Stimulated activated CD8-positive, alpha-beta memory T cell treated with anti-CD3 and anti-CD28 coated beads, Interleukin-15, amount 100 ng/mL, for 4 hours (primary cell): Measurements from ENCODE around the gene DPEP1.
"Not testable (repeated sequence)": the region's sequence is repeated elsewhere in the genome, so short reads cannot be mapped to it uniquely, and the experiment has no call there.

Source experiments
- DNase-seq, 2 donors: peaks; one replicate each; pipeline ENCODE4 v3.0.0-alpha.2; 2020; ENCODE audit warnings: low read depth in 2 of 2

The DPEP1 gene

GRCh38 chr16:89619840-89620239, 6.4 kb downstream of the DPEP1 start:
- DNase-seq, result no peak

GRCh38 chr16:89620406-89620841, 7.0 kb downstream of the DPEP1 start:
- DNase-seq, result no peak

DNA sequence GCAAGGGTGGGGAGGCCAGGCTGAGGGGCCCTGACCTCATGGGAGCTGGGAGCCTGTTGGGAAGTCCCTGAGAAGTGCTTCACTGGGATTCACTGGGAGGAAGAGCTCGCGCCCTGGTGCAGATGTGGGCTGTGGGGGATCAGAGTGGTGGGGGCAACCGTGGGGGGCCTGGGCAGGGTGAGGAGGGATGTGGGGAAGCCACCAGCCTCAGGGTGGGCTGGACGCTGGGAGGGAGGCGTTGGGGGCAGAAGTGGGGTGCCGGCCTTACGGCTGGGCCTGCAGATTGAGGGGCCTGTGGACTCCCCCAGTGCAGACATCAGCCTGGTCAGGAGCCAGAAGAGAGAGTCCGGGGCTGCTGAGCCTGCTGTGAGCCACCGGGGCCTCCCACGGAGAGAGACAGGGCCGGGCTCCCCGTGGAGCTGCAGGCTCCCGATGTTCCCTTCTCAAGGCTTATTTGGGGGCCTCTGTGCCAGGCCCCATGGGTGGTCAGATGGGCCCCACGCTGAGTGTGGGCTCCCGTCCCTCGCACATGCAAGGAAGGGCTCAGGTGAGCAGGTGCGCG, 7.8 kb downstream of the DPEP1 start:
- DNase-seq, result no peak

DNA sequence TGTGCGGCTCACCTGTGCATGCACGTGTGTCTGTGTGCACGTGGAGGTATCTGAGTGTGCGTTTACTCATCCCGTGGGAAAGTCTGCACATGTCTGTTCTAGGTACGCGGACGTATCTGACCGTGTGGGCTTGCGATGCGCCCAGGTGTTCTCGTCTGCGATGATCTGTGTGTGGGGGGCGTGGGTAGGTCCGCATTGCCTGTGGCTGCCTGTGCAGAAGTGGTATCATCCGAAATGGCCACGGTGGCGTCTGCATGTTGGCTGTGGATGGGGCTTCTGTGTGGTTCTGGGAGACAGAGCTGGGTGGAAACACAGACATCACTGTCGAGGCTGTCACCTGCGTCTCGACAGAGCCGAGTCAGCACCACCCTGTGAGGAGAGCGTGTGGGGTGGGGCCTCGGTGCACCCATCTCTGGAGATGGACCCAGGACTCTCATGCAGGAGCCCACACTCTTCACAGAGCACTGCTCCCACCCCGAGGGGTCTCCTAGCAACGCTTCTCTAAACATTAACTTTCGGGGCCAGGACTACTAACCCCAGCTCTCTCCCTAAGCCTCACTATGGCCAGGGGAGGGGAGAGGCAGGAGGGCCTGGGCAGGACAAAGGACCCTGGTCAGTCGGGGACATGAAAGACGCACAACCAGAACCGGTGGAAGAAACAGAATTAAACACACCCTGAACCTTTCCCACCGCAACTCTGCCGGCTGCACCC, 8.4 kb downstream of the DPEP1 start:
- DNase-seq, result no peak

- DNase-seq, result no peak
These were observed 10.2 kb downstream of the DPEP1 start for GRCh38 chr16:89623511-89624261.

GRCh38 chr16:89624777-89625761, 11.6 kb downstream of the DPEP1 start:
- no peak for DNase-seq

GRCh38 chr16:89629827-89630610, 16.6 kb downstream of the DPEP1 start:
- no peak for DNase-seq

DNA sequence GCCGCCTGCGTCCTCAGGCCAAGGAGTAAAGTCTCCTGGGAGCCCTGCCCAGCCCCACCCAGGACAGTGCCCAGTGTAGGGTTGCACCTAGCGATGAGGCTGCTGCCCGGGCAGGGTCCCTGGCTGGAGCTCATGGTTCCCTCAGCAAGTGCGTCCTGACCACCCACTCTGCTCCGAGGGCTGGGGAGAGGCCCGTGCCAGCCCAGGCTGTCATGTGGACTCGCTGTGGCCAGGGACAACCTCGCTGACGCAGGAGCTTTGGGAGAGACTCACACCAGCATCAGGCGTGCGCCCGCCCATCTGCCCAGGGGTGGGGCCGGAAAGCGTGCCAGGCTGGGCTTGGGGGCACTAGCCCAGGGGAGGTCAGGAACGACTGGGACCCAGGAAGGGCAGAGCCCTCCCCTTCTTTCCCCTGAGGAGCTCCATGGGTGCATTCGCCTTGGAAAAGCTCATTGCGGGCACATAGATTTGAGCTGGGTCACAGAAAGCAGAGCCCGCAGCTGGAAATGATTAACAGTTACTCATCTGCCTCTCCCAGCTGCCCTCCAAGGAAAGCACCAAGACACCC, 19.7 kb downstream of the DPEP1 start:
- no peak for DNase-seq

DNA sequence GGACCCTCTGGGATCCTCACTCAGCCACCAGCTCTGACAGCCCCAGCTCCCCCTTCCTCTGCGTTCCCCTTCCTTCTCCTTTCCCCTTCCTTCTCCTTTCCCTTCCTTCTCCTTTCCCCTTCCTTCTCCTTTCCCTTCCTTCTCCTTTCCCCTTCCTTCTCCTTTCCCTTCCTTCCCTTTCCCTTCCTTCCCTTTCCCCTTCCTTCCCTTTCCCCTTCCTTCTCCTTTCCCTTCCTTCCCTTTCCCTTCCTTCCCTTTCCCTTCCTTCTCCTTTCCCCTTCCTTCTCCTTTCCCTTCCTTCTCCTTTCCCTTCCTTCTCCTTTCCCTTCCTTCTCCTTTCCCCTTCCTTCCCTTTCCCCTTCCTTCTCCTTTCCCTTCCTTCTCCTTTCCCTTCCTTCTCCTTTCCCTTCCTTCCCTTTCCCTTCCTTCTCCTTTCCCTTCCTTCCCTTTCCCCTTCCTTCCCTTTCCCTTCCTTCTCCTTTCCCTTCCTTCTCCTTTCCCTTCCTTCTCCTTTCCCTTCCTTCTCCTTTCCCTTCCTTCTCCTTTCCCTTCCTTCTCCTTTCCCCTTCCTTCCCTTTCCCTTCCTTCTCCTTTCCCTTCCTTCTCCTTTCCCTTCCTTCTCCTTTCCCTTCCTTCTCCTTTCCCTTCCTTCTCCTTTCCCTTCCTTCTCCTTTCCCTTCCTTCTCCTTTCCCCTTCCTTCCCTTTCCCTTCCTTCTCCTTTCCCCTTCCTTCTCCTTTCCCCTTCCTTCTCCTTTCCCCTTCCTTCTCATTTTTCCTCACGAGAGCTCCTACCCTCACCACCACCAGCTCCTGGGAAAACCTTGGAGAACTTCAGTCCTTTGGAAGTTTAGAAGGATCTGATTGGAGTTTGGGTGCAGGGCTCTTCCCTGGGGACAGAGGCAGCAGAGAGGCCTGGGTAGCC, 21.3 kb downstream of the DPEP1 start:
- DNase-seq, result not testable (repeated sequence)

- no peak for DNase-seq
These were observed 23.2 kb downstream of the DPEP1 start for GRCh38 chr16:89636663-89637062.

DNA sequence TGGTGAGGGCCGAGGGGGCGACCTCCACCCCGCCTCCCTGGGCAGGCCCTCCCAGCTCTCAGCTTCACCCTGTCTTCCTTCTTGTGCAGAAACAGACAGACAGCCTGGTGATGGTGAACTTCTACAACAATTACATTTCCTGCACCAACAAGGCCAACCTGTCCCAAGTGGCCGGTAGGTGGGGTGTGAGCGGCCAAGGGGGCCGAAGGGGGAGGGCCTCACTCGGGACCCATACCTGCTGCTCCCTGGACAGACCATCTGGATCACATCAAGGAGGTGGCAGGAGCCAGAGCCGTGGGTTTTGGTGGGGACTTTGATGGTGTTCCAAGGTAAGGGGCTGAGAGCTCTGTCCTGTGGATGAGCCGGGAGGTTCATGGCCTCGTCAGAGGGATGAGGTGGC, 23.9 kb downstream of the DPEP1 start:
- DNase-seq, result no peak

- no peak for DNase-seq
These were observed 25.0 kb downstream of the DPEP1 start for GRCh38 chr16:89638455-89638854.

DNA sequence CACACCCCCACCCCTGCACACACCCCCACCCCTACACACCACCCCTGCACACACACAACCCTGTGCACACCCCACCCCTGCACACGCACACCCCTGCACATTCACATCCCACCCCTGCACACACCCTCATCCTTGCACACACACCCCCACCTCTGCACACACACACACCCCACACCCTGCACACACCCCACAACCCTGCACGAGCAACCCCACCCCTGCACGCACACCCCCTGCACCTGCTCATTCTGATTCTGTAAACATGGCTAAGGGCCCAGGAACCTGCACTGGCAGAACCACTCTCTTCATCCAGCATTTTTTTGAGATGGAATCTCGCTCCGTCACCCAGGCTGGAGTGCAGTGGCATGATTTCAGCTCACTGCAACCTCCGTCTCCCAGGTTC, 25.9 kb downstream of the DPEP1 start:
- DNase-seq, result no peak

DNA sequence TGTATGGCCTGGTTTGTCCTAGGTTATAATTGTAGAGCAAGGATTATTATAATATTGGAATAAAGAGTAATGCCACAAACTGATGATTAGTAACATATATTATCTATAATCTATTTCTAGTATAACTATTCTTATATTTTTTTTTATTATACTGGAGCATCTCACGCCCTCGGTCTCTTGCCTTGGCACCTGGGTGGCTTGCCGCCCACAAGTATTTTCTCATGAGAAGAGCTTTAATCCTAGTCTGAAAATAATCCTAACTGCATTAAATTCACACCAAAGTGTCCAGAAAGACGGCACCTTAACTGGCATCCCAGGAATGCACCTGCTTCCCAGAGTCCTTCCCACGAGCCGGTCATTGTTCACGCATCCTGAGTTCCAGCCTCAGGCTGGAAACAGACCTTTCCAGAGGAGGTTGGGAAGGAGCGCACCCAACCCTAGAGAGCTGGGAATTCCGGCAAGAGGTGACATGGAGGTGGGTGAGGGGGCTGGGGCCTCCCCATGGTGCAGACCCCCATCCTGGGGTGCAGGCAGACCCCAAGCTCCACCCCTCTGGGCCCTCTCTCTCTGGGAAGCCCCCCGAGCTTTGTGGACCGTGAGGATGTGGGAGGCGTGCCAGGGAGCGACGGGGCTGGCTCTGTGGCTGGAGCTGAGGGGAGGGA, 28.1 kb downstream of the DPEP1 start:
- DNase-seq, result no peak

- no peak for DNase-seq
These were observed 29.1 kb downstream of the DPEP1 start for GRCh38 chr16:89642574-89642973.

DNA sequence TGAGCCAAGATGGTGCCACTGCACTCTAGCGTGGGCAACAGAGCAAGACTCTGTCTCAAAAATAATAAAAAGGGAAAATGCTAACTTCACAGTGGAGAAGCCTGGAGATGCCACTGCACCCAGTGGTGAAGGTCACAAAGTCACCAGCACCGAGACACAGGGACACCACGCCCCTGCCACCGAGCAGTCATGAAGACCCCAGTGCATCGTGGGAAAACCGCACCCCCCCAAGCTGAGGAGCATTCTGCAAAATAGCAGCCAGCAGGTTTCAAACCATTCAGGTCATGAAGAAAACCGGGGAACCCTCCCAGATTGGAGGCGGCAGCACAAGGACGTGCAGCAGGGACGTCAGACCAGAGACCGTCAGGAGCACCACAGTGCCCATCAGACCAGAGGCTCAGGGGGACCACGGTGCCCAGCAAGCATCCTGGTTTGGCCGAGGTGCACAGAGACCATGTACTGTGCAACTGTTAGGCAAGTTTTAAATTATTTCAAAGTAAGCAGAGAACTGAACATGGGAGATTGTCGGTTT, 30.4 kb downstream of the DPEP1 start:
- no peak for DNase-seq

DNA sequence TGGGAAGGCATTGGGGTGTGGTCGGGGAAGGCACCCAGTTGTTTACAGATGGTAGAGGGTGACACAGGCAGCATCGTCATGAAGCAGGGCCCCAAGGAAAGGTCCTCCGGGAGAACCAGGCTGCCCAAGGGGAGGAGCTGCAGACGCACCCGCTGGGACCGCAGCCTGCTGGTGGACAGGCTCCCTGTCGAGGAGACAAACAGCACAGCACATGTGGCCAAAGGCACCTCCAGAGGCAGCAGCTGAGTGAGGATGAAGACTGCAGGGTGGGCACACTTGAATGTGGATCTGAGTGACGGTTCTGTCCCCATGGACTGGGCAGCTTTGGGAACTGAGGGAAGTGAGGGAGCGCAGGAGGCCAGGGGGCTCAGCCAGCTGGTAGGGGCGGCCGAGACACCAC, 31.7 kb downstream of the DPEP1 start:
- no peak for DNase-seq

- DNase-seq, result no peak
These were observed 32.8 kb downstream of the DPEP1 start for GRCh38 chr16:89646270-89646669.

DNA sequence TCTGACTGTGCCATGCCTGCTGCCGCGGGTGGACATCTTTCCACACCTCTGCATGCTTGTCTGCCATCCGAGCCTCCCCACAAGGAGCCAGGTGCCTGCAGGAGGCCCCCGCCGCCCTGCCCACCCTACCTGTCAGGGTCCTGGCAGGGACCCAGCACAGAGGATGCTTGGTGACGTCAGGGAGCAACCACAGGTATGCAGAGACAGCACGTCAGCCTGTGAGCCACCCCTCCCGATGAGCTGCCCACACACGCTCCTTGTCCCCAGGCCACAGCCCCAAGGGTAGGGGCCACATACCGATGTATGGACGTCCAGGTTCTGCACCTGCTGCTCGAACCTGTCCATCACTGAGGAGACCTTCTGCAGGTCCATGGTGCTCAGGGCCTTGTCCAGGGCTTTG, 33.5 kb downstream of the DPEP1 start:
- no peak for DNase-seq
